ENCODE data around the gene BCAS4.

DNA sequence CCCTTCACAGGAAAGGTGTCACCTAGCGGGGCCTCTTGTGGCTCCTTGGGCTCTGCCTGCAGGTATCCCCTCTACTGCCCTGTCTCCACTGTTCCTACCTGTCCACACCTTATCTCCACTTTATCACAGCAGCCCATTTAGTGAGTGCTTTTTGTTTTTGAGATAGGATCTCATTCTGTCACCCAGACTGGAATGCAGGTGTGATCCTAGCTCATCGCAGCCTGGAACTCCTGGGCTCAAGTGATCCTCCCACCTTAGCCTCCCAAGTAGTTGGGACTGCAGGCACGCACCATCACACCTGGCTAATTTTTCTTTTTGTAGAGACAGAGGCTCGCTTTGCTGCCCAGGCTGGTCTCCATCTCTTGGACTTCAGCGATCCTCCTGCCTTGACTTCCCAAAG lies 48.0 kb downstream of the BCAS4 start:
- TF ChIP-seq, protein P1, sequence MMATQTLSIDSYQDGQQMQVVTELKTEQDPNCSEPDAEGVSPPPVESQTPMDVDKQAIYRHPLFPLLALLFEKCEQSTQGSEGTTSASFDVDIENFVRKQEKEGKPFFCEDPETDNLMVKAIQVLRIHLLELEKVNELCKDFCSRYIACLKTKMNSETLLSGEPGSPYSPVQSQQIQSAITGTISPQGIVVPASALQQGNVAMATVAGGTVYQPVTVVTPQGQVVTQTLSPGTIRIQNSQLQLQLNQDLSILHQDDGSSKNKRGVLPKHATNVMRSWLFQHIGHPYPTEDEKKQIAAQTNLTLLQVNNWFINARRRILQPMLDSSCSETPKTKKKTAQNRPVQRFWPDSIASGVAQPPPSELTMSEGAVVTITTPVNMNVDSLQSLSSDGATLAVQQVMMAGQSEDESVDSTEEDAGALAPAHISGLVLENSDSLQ (IDR thresholded peaks at IDR 0.05): no peak
- TF ChIP-seq HDGF (IDR thresholded peaks at IDR 0.05; ENCODE audit: borderline replicate concordance) (no peak), FOXA1 (IDR thresholded peaks at IDR 0.05) (no peak), SP1 (IDR thresholded peaks at IDR 0.05) (no peak), FOXM1 (IDR thresholded peaks at IDR 0.05; ENCODE audit: borderline replicate concordance) (no peak), FOXK2 (IDR thresholded peaks at IDR 0.05) (no peak), ELF4 (IDR thresholded peaks at IDR 0.05) (no peak), BHLHE40 (IDR thresholded peaks at IDR 0.05; ENCODE audit: borderline replicate concordance) (no peak), SUZ12 (IDR thresholded peaks at IDR 0.05) (no peak), CTBP1 (IDR thresholded peaks at IDR 0.05; ENCODE audit: borderline replicate concordance) (no peak)
